Measurements from ENCODE around the gene ZFYVE21. TPM values are rescaled to one million over a fixed set of nuclear protein-coding genes. Genes with fewer than 3 reads are reported as not detected.

Gene ZFYVE21
- total RNA-seq, 1 experiment from 2014 or later = 45.7 TPM

- Mint-ChIP-seq H3K36me3 (ENCODE audit: insufficient read depth, unreplicated experiment) (peaks cover 61% of the 10 kb centered on the region), H3K27ac (ENCODE audit: unreplicated experiment) (peak overlapping the region; percentile 37), H3K4me1 (ENCODE audit: low read depth, unreplicated experiment) (no peaks in the 10 kb centered on the region), H3K9me3 (ENCODE audit: low read depth, unreplicated experiment) (no peaks in the 10 kb centered on the region), H3K4me3 (ENCODE audit: low read depth, unreplicated experiment) (no peak overlapping the region), H3K27me3 (ENCODE audit: unreplicated experiment) (no peaks in the 10 kb centered on the region)
- intact Hi-C loops (cut with micrococcal nuclease; ENCODE audit: unreplicated experiment) = no loop called here
- CTCF ChIA-PET = no interaction called here
- TF ChIP-seq CTCF (IDR thresholded peaks at IDR 0.05; ENCODE audit: unreplicated experiment) = no peak
- BruUV-seq (replicated peaks) = no TSS peak
- DNase-seq = no peak
These were observed 16.3 kb upstream of the ZFYVE21 start for GRCh38 chr14:103699261-103699661.

GRCh38 chr14:103699901-103700752 is 15.5 kb upstream of the ZFYVE21 start:
- intact Hi-C loops (cut with micrococcal nuclease; ENCODE audit: unreplicated experiment) = no loop called here
- H3K36me3 Mint-ChIP-seq (ENCODE audit: insufficient read depth, unreplicated experiment) = peaks cover 66% of the 10 kb centered on the region
- no peaks in the 10 kb centered on the region for H3K4me1 Mint-ChIP-seq (ENCODE audit: low read depth, unreplicated experiment)
- DNase-seq = no peak
- CTCF ChIA-PET = interaction anchor here (0.9 kb wide), 1 partner anchor 13 kb away, joined by 4 read pairs; no protein-coding TSS in a partner anchor
- H3K27ac Mint-ChIP-seq (ENCODE audit: unreplicated experiment) = peak overlapping the region; percentile 37
- no peak for TF ChIP-seq CTCF (IDR thresholded peaks at IDR 0.05; ENCODE audit: unreplicated experiment)
- H3K4me3 Mint-ChIP-seq (ENCODE audit: low read depth, unreplicated experiment) = no peak overlapping the region
- H3K9me3 Mint-ChIP-seq (ENCODE audit: low read depth, unreplicated experiment) = no peaks in the 10 kb centered on the region
- H3K27me3 Mint-ChIP-seq (ENCODE audit: unreplicated experiment) = no peaks in the 10 kb centered on the region
- BruUV-seq (replicated peaks) = no TSS peak

- peaks cover 66% of the 10 kb centered on the region for H3K36me3 Mint-ChIP-seq (ENCODE audit: insufficient read depth, unreplicated experiment)
- no TSS peak for BruUV-seq (replicated peaks)
- H3K27me3 Mint-ChIP-seq (ENCODE audit: unreplicated experiment) = no peaks in the 10 kb centered on the region
- no peaks in the 10 kb centered on the region for H3K9me3 Mint-ChIP-seq (ENCODE audit: low read depth, unreplicated experiment)
- H3K4me3 Mint-ChIP-seq (ENCODE audit: low read depth, unreplicated experiment) = no peak overlapping the region
- H3K27ac Mint-ChIP-seq (ENCODE audit: unreplicated experiment) = no peak overlapping the region
- no peaks in the 10 kb centered on the region for H3K4me1 Mint-ChIP-seq (ENCODE audit: low read depth, unreplicated experiment)
- DNase-seq = no peak
- CTCF ChIA-PET = interaction anchor here (0.9 kb wide), 1 partner anchor 13 kb away, joined by 4 read pairs; no protein-coding TSS in a partner anchor
- no peak for TF ChIP-seq CTCF (IDR thresholded peaks at IDR 0.05; ENCODE audit: unreplicated experiment)
- intact Hi-C loops (cut with micrococcal nuclease; ENCODE audit: unreplicated experiment) = no loop called here
These were observed 14.7 kb upstream of the ZFYVE21 start for GRCh38 chr14:103700753-103701490.

- TF ChIP-seq CTCF (IDR thresholded peaks at IDR 0.05; ENCODE audit: unreplicated experiment) = no peak
- peaks cover 61% of the 10 kb centered on the region for H3K36me3 Mint-ChIP-seq (ENCODE audit: insufficient read depth, unreplicated experiment)
- no peaks in the 10 kb centered on the region for H3K9me3 Mint-ChIP-seq (ENCODE audit: low read depth, unreplicated experiment)
These were observed 13.5 kb upstream of the ZFYVE21 start for GRCh38 chr14:103702095-103702494.

More at GRCh38 chr14:103702095-103702494, 13.5 kb upstream of the ZFYVE21 start:
- Mint-ChIP-seq H3K4me3 (ENCODE audit: low read depth, unreplicated experiment) (no peak overlapping the region), H3K27me3 (ENCODE audit: unreplicated experiment) (no peaks in the 10 kb centered on the region), H3K4me1 (ENCODE audit: low read depth, unreplicated experiment) (no peaks in the 10 kb centered on the region), H3K27ac (ENCODE audit: unreplicated experiment) (no peak overlapping the region)
- CTCF ChIA-PET = interaction anchor here (0.5 to 0.6 kb wide), 2 partner anchors 84 to 307 kb away, joined by 3 to 4 read pairs; no protein-coding TSS in a partner anchor
- intact Hi-C loops (cut with micrococcal nuclease; ENCODE audit: unreplicated experiment) = no loop called here
- BruUV-seq (replicated peaks) = no TSS peak
- no peak for DNase-seq
